SK-N-SH (cell line): ENCODE data around the gene BTBD2. TPM values are rescaled to one million over a fixed set of nuclear protein-coding genes. Genes with fewer than 3 reads are reported as not detected.

Experiments
- CTCF ChIA-PET: fragments of 300-600, 350-600 bp; formaldehyde crosslinking; extraction: SDS; loops from one replicate; lab custom pipeline; 2021; lab: Yijun Ruan, JAX
- POLR2A ChIA-PET: fragments of 350-600 bp; sonication (Branson Sonifier 250); formaldehyde crosslinking; extraction: SDS; loops from one replicate; lab custom pipeline; 2020; ENCODE audit warnings: antibody characterized with exemption, inconsistent platforms; lab: Yijun Ruan, JAX
- DNase-seq: peaks from one replicate; pipeline ENCODE4 v3.0.0; 2012
- H2AFZ ChIP-seq: fragments of 200-600 bp; sonication (generic); 2 replicates; pipeline ENCODE4 v1.8.1; 2016; ENCODE audit warnings: antibody characterized with exemption, mild to moderate bottlenecking, low read depth
- H3F3A ChIP-seq: fragments of 200-600 bp; sonication (generic); replicated peaks from 2 replicates; pipeline ENCODE3; 2016; ENCODE audit warnings: antibody characterized with exemption, mild to moderate bottlenecking; ENCODE audit not compliant: insufficient read depth
- H3K27ac ChIP-seq, 2 experiments: fragments of 200-500 bp in 1 of 2; fragments of 200-600 bp in 1 of 2; sonication (Bioruptor generic) in 1 of 2; sonication (generic), shearing (Covaris generic) in 1 of 2; 2 replicates each; pipeline versions ENCODE4 v1.5.1 to v1.6.1; 2014 to 2016; ENCODE audit warnings: low read depth in 2 of 2, inconsistent platforms in 1 of 2, low read length in 1 of 2, mild to moderate bottlenecking in 1 of 2, mixed read lengths in 1 of 2
- H3K27me3 ChIP-seq: fragments of 200-600 bp; sonication (generic), shearing (Covaris generic); 2 replicates; pipeline ENCODE4 v1.6.1; 2016; ENCODE audit warnings: mixed run types; ENCODE audit not compliant: insufficient read depth
- H3K36me3 ChIP-seq, 2 experiments: fragments of 200-500 bp in 1 of 2; fragments of 200-600 bp in 1 of 2; sonication (Bioruptor generic) in 1 of 2; sonication (generic) in 1 of 2; replicated peaks in 1 of 2; 2 replicates each; pipeline versions ENCODE3 to v1.5.1; 2014 to 2016; ENCODE audit warnings: low read length in 1 of 2, mild to moderate bottlenecking in 1 of 2; ENCODE audit not compliant: insufficient read depth in 2 of 2, control insufficient read depth in 1 of 2
- H3K4me1 ChIP-seq, 2 experiments: fragments of 200-500 bp in 1 of 2; fragments of 200-600 bp in 1 of 2; sonication (Bioruptor generic) in 1 of 2; sonication (generic), shearing (Covaris generic) in 1 of 2; 2 replicates each; pipeline versions ENCODE4 v1.5.1 to v1.6.1; 2014 to 2016; ENCODE audit warnings: low read depth in 1 of 2, low read length in 1 of 2, mixed run types in 1 of 2; ENCODE audit not compliant: insufficient read depth in 2 of 2, control insufficient read depth in 1 of 2
- H3K4me2 ChIP-seq: fragments of 200-600 bp; sonication (generic), shearing (Covaris generic); 2 replicates; pipeline ENCODE4 v1.6.1; 2017; ENCODE audit warnings: mixed run types
- H3K4me3 ChIP-seq, 2 experiments: fragments of 200-500 bp in 1 of 2; fragments of 200-600 bp in 1 of 2; sonication (Bioruptor generic) in 1 of 2; sonication (generic), shearing (Covaris generic) in 1 of 2; 2 replicates each; pipeline versions ENCODE4 v1.5.1 to v1.8.1; 2014 to 2016; ENCODE audit warnings: low read depth in 2 of 2, inconsistent platforms in 1 of 2, low read length in 1 of 2, mild to moderate bottlenecking in 1 of 2, mixed read lengths in 1 of 2, moderate library complexity in 1 of 2
- H3K79me2 ChIP-seq: fragments of 200-600 bp; sonication (generic); 2 replicates; pipeline ENCODE4 v1.8.1; 2017; ENCODE audit warnings: mild to moderate bottlenecking; ENCODE audit not compliant: insufficient read depth
- H3K9ac ChIP-seq: fragments of 200-600 bp; sonication (generic); 2 replicates; pipeline ENCODE4 v1.6.1; 2017; ENCODE audit warnings: mixed run types
- H3K9me2 ChIP-seq: fragments of 200-600 bp; sonication (generic); 2 replicates; pipeline ENCODE4 v1.6.1; 2017; ENCODE audit warnings: mixed run types
- H3K9me3 ChIP-seq: fragments of 200-600 bp; sonication (generic); 2 replicates; pipeline ENCODE4 v1.6.1; 2017; ENCODE audit warnings: mixed run types, mild to moderate bottlenecking, moderate library complexity
- H4K20me1 ChIP-seq: fragments of 200-600 bp; sonication (generic); 2 replicates; pipeline ENCODE4 v1.6.1; 2017; ENCODE audit warnings: mild to moderate bottlenecking, mixed run types; ENCODE audit not compliant: insufficient read depth
- EP300 ChIP-seq, 2 experiments: IDR thresholded peaks; 2 replicates each; pipeline versions ENCODE4 v1.4.0 to v1.6.1; 2012; ENCODE audit warnings: borderline replicate concordance in 1 of 2, low read depth in 1 of 2, low read length in 1 of 2
- FOSL2 ChIP-seq: IDR thresholded peaks from 2 replicates; pipeline ENCODE4 v1.4.0; 2012; ENCODE audit warnings: low read depth, mild to moderate bottlenecking, moderate library complexity, borderline replicate concordance
- GATA2 ChIP-seq: sonication (generic); formaldehyde crosslinking; IDR thresholded peaks from 2 replicates; pipeline ENCODE4 v1.5.0; 2020; ENCODE audit warnings: mild to moderate bottlenecking, missing genetic modification reagents
- MEF2A ChIP-seq: IDR thresholded peaks from 2 replicates; pipeline ENCODE4 v1.4.0; 2012; ENCODE audit warnings: low read depth, borderline replicate concordance
- MXI1 ChIP-seq: IDR thresholded peaks from 2 replicates; pipeline ENCODE4 v1.6.1; 2012; ENCODE audit warnings: mild to moderate bottlenecking, low read depth, low read length, improper control_type of control experiment
- POLR2AphosphoS5 ChIP-seq: IDR thresholded peaks from 2 replicates; pipeline ENCODE4 v1.6.1; 2012; ENCODE audit warnings: low read depth, low read length
- RAD21 ChIP-seq: IDR thresholded peaks from 2 replicates; pipeline ENCODE4 v1.6.1; 2012; ENCODE audit warnings: mild to moderate bottlenecking, low read length
- RCOR1 ChIP-seq: fragments of 150-350 bp; IDR thresholded peaks from 2 replicates; pipeline ENCODE4 v1.6.1; 2017; ENCODE audit warnings: antibody characterized with exemption, low read length
- RFX5 ChIP-seq: IDR thresholded peaks from 2 replicates; pipeline ENCODE4 v1.6.1; 2012; ENCODE audit warnings: mild to moderate bottlenecking, improper control_type of control experiment, low read length
- TAF1 ChIP-seq: IDR thresholded peaks from 2 replicates; pipeline ENCODE4 v1.6.1; 2012; ENCODE audit warnings: low read depth, mild to moderate bottlenecking, low read length, moderate library complexity, borderline replicate concordance
- TEAD4 ChIP-seq: IDR thresholded peaks from 2 replicates; pipeline ENCODE4 v1.4.0; 2012; ENCODE audit warnings: mild to moderate bottlenecking, borderline replicate concordance; ENCODE audit not compliant: insufficient read depth
- YY1 ChIP-seq: IDR thresholded peaks from 2 replicates; pipeline ENCODE4 v1.4.0; 2012; ENCODE audit warnings: low read depth, mild to moderate bottlenecking
- WGBS: methylation state at CpG from one replicate; pipeline ENCODE4 v1.1.6; 2017; ENCODE audit warnings: low lambda C conversion rate; 5-methylcytosine and 5-hydroxymethylcytosine counted together
- polyA plus RNA-seq, 3 experiments: library from polyadenylated mRNA; depleted of rRNA; stranded (reverse); fragments of >200 nt; gene quantifications; 2 replicates each; pipeline ENCODE4 v1.2.3, GENCODE V29; 2012
- TF ChIP-seq, protein P1 (sequence below): IDR thresholded peaks from 2 replicates; pipeline ENCODE4 v1.4.0; 2012; ENCODE audit warnings: low read depth
- TF ChIP-seq, protein P2 (sequence below): fragments of 150-350 bp; IDR thresholded peaks from 2 replicates; pipeline ENCODE4 v1.6.1; 2016; ENCODE audit warnings: mild to moderate bottlenecking, low read depth, low read length
- TF ChIP-seq, protein P3 (sequence below): IDR thresholded peaks from 2 replicates; pipeline ENCODE4 v1.4.0; 2012; ENCODE audit warnings: low read depth, borderline replicate concordance
- TF ChIP-seq, protein P4 (sequence below): IDR thresholded peaks from 2 replicates; pipeline ENCODE4 v1.6.1; 2012; ENCODE audit warnings: mild to moderate bottlenecking, low read depth, low read length, moderate library complexity

BTBD2 gene
- polyA plus RNA-seq, 1 of the 3 experiments (the other 2 are of a cell fraction) = 66.8 TPM

DNA sequence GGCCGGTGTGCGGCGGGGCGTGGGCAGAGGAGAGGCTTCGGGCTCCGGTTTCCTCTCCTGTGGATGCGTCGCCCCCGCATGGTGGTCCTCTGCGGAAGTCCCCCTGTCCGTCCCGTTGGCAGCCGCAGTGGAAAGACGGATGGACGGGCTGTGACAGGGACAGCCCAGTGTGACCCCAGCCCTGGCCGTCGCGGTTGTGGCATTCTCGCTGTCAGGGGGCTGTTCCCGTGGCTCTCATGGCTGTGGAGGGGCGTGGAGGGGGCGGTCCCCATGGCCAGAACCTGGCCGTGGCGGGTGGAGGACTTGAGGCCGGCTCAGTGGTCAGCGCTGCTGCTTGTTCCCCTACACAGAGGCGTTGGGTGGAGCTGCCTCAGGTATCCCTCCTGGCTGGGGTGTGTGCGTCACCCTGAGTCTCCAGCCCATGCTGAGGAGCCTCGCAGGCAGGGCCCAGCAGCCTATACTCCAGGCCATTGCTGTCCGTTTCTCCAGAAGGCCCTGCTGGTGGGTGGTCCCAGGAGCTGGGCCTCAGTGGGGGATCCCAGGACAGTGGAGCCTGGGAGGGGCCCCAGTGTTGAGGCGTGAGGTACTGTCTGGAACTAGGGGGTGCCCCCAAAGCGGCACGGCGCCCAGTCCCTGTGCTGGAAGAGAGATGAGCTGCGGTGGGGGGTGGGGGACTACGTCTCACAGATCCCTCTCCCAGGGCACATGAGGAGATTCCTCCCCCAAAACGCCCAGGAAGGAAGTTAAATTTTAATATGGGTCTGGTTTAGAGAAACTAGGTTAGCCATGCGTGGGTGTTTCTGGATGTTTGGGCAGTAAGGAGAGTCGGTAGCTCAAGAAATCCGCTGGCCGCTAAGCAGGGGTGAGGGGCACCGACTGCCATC lies 54.3 kb downstream of the BTBD2 start:
- Histone ChIP-seq H3F3A (no peaks in the 10 kb centered on the region), H3K9me2 (no peaks in the 10 kb centered on the region), H3K27ac (no peak overlapping the region), H4K20me1 (peaks cover 46% of the 10 kb centered on the region), H3K27me3 (no peaks in the 10 kb centered on the region), H3K36me3 (peaks cover under 1 to 5% of the 10 kb centered on the region in 2 experiments), H3K4me1 (no peaks in the 10 kb centered on the region; a peak in 1 of 4 replicates), H3K4me2 (no peak overlapping the region), H3K9me3 (no peaks in the 10 kb centered on the region), H3K9ac (no peak overlapping the region), H3K79me2 (peaks cover 73% of the 10 kb centered on the region), H3K4me3 (no peak overlapping the region), H2AFZ (no peak overlapping the region)
- no peak for TF ChIP-seq RAD21
- no peak for TF ChIP-seq FOSL2
- TF ChIP-seq TAF1 = no peak
- no peak for TF ChIP-seq RFX5
- TF ChIP-seq TEAD4 = no peak
- TF ChIP-seq, protein P1, sequence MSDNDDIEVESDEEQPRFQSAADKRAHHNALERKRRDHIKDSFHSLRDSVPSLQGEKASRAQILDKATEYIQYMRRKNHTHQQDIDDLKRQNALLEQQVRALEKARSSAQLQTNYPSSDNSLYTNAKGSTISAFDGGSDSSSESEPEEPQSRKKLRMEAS = no peak
- no peak for TF ChIP-seq MXI1
- TF ChIP-seq, protein P2, sequence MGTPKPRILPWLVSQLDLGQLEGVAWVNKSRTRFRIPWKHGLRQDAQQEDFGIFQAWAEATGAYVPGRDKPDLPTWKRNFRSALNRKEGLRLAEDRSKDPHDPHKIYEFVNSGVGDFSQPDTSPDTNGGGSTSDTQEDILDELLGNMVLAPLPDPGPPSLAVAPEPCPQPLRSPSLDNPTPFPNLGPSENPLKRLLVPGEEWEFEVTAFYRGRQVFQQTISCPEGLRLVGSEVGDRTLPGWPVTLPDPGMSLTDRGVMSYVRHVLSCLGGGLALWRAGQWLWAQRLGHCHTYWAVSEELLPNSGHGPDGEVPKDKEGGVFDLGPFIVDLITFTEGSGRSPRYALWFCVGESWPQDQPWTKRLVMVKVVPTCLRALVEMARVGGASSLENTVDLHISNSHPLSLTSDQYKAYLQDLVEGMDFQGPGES = no peak
- TF ChIP-seq, protein P3, sequence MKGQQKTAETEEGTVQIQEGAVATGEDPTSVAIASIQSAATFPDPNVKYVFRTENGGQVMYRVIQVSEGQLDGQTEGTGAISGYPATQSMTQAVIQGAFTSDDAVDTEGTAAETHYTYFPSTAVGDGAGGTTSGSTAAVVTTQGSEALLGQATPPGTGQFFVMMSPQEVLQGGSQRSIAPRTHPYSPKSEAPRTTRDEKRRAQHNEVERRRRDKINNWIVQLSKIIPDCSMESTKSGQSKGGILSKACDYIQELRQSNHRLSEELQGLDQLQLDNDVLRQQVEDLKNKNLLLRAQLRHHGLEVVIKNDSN = no peak
- no peak for TF ChIP-seq EP300 (IDR thresholded peaks at IDR 0.05; ENCODE audit: borderline replicate concordance in 1 of 2, low read depth in 1 of 2, low read length in 1 of 2)
- TF ChIP-seq YY1 = no peak
- TF ChIP-seq GATA2 = no peak
- TF ChIP-seq POLR2AphosphoS5 = no peak
- no peak for TF ChIP-seq MEF2A
- TF ChIP-seq, protein P4, sequence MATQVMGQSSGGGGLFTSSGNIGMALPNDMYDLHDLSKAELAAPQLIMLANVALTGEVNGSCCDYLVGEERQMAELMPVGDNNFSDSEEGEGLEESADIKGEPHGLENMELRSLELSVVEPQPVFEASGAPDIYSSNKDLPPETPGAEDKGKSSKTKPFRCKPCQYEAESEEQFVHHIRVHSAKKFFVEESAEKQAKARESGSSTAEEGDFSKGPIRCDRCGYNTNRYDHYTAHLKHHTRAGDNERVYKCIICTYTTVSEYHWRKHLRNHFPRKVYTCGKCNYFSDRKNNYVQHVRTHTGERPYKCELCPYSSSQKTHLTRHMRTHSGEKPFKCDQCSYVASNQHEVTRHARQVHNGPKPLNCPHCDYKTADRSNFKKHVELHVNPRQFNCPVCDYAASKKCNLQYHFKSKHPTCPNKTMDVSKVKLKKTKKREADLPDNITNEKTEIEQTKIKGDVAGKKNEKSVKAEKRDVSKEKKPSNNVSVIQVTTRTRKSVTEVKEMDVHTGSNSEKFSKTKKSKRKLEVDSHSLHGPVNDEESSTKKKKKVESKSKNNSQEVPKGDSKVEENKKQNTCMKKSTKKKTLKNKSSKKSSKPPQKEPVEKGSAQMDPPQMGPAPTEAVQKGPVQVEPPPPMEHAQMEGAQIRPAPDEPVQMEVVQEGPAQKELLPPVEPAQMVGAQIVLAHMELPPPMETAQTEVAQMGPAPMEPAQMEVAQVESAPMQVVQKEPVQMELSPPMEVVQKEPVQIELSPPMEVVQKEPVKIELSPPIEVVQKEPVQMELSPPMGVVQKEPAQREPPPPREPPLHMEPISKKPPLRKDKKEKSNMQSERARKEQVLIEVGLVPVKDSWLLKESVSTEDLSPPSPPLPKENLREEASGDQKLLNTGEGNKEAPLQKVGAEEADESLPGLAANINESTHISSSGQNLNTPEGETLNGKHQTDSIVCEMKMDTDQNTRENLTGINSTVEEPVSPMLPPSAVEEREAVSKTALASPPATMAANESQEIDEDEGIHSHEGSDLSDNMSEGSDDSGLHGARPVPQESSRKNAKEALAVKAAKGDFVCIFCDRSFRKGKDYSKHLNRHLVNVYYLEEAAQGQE = no peak
- no peak for TF ChIP-seq RCOR1
- WGBS = 93% methylated on average over 25 of the region's 42 CpGs
- no peak for DNase-seq
- ChIA-PET CTCF (interaction anchor here (0.6 to 3.7 kb wide), 3 partner anchors 16 to 76 kb away, joined by 3 to 15 read pairs (median 7); partner anchors contain the start of gene CSNK1G2), POLR2A (no interaction called here)
